Activated T-cell treated with anti-CD3 and anti-CD28 coated beads for 4 hours (primary cell): ENCODE data around the gene SH3RF1.
"Not testable (repeated sequence)": the region's sequence is repeated elsewhere in the genome, so short reads cannot be mapped to it uniquely, and the experiment has no call there.

Source experiments
- DNase-seq: peaks from one replicate; pipeline ENCODE4 v3.0.0-alpha.2; 2020

Gene SH3RF1

GRCh38 chr4:169197206-169197605 lies 73.5 kb downstream of the SH3RF1 start:
- DNase-seq, result not testable (repeated sequence)

GRCh38 chr4:169195032-169195431 lies 75.7 kb downstream of the SH3RF1 start:
- no peak for DNase-seq

- DNase-seq, result not testable (repeated sequence)
Observed at GRCh38 chr4:169189968-169190367, 80.8 kb downstream of the SH3RF1 start.

GRCh38 chr4:169189372-169189771 lies 81.4 kb downstream of the SH3RF1 start:
- DNase-seq, result no peak

GRCh38 chr4:169188204-169188603 lies 82.6 kb downstream of the SH3RF1 start:
- no peak for DNase-seq

- no peak for DNase-seq
Observed at GRCh38 chr4:169185133-169185956, 85.4 kb downstream of the SH3RF1 start.

- DNase-seq, result no peak
Observed at GRCh38 chr4:169184686-169185085, 86.1 kb downstream of the SH3RF1 start.

- no peak for DNase-seq
Observed at GRCh38 chr4:169184236-169184635, 86.5 kb downstream of the SH3RF1 start.

GRCh38 chr4:169183581-169183980 lies 87.2 kb downstream of the SH3RF1 start:
- no peak for DNase-seq

- DNase-seq, result no peak
Observed at GRCh38 chr4:169179609-169180521, 90.9 kb downstream of the SH3RF1 start.

- not testable (repeated sequence) for DNase-seq
Observed at GRCh38 chr4:169178092-169178491, 92.7 kb downstream of the SH3RF1 start.

- DNase-seq, result no peak
Observed at GRCh38 chr4:169175476-169175875, 95.3 kb downstream of the SH3RF1 start.

GRCh38 chr4:169175035-169175434 lies 95.7 kb downstream of the SH3RF1 start:
- DNase-seq, result no peak

GRCh38 chr4:169174247-169174646 lies 96.5 kb downstream of the SH3RF1 start:
- DNase-seq, result no peak

- DNase-seq, result no peak
Observed at GRCh38 chr4:169167957-169168858, 102.5 kb downstream of the SH3RF1 start.

GRCh38 chr4:169164669-169165415 lies 105.9 kb downstream of the SH3RF1 start:
- DNase-seq, result no peak

- no peak for DNase-seq
Observed at GRCh38 chr4:169163947-169164668, 106.6 kb downstream of the SH3RF1 start.

- no peak for DNase-seq
Observed at GRCh38 chr4:169163495-169163894, 107.3 kb downstream of the SH3RF1 start.

GRCh38 chr4:169160825-169161224 lies 109.9 kb downstream of the SH3RF1 start:
- no peak for DNase-seq

- DNase-seq, result no peak
Observed at GRCh38 chr4:169159624-169160171, 111.1 kb downstream of the SH3RF1 start.

- no peak for DNase-seq
Observed at GRCh38 chr4:169158861-169159260, 111.9 kb downstream of the SH3RF1 start.
